Gastrocnemius medialis (tissue), 4 donors: ENCODE measurements around the gene NPTN.

ENCODE experiments used
- CTCF ChIP-seq, 5 experiments: fragments of 450-650 bp in 3 of 5; fragments of 200-600 bp in 2 of 5; sonication (generic) in 2 of 5; IDR thresholded peaks in 4 of 5; conservative IDR thresholded peaks in 1 of 5; 1 replicate in 4 of 5; 2 replicates in 1 of 5; pipeline ENCODE4 v1.5.1; 2016 to 2019; ENCODE audit warnings: antibody characterized with exemption in 5 of 5, mild to moderate bottlenecking in 3 of 5, moderate library complexity in 3 of 5
- POLR2A ChIP-seq, 2 donors: fragments of 450-650 bp; IDR thresholded peaks; one replicate each; pipeline ENCODE4 v1.6.1; 2017; ENCODE audit warnings: antibody characterized with exemption in 2 of 2, mild to moderate bottlenecking in 2 of 2, moderate library complexity in 2 of 2

GRCh38 chr15:73540161-73540560, 93.0 kb downstream of the NPTN start:
- TF ChIP-seq CTCF (IDR thresholded peaks at IDR 0.05 in 4 of 5, conservative IDR thresholded peaks at IDR 0.05 in 1 of 5): no peak
- TF ChIP-seq POLR2A (IDR thresholded peaks at IDR 0.05): no peak
